HG03457 (cell line): ENCODE measurements around the gene C14orf119.

ENCODE experiments used
- ATAC-seq: cut with Tn5 transposase; IDR thresholded peaks from one replicate; pipeline ENCODE4 v1.9.1; 2021; ENCODE audit warnings: moderate number of reproducible peaks; ENCODE audit not compliant: unreplicated experiment

Gene C14orf119

DNA sequence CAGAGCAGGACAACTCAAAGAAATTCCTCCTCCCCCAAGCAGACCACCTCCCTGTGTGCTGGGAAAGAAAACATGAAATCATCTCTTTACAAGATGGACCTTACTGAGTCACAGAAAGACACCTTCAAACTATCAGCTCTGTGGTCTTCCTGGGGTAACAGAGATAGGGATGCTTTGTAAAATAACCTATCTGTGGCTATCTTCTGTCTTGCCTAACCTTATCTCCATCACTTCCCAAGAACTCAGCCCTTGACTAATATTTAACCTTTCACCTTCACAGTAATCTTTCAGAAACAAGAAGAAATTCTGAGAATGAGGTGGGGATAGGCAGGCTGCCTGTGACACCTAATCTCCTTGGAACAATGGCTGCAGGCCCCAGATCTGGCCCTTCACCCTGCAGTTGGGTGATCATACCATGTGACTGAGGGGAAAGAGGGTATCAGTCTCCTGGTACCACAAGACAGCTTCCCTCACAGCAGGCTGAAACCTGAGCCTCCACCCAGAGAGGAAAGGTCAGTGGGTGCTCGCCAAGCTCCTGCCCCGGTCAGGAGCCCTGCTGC, 51.1 kb downstream of the C14orf119 start:
- ATAC-seq, result no peak

DNA sequence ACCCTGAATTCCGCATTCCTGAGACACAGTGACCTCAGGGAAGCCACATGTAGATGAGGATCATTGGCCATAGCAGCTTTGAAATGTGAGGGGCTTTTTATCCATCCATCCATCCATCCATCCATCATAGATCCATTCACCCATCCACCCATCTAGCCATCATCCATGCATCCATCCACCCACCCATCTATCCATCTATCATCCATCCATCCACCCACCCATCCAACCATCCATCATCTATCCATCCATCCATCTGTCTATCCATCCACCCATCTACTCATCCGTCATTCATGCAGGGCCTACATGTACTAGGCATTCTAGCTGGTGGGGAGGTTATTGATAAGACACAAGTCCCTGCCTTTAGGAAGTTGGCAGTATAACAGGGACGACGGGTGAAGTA, 51.7 kb downstream of the C14orf119 start:
- ATAC-seq, result no peak

DNA sequence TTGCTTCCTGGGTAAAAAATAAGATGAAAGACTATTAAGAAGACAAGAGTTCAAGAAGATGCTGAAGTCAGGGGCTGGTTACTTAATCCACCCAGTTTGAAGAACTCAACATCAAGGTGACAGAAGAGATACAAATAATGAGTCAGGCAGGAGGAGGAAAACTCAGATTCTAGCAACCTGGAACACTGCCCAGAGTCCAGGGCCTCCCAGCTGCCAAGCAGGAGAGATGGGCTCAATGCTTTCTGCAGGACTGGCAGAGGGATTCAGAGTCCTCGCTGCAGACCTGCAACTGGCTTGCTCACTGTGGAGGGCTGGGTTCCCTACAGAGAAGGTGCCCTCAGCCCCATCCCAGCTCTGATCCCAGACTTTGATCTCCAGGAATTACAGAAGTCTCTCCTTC, 52.4 kb downstream of the C14orf119 start:
- ATAC-seq, result no peak

DNA sequence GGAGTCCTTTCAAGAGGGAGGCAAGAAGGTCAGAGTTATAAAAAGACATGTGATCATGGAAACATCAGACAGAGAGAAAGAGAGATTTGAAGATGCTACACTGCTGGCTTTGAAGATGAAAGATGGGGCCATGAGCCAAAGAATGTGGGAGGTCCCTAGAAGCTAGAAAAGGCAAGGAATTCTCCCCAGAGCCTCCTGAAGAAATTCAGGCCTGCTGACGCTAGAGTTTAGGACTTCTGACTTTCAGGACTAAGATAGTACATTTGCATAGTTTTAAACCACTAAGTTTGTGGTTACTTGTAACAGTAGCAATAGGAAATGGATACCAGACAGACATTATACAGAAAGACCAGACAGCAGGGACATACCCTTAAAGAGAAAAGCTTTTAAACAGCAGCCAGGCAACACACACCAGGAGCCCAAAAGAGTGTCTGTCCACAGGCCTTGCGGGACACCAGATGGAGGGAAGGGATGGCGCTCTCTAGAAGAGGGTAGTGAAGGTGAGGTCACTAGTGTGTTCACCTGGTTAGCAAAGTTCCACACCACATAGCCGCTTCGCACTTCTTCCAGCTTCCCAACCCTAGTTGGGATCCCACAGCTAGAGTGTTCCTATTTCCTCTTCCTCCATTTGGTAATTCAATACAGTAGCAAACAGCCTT, 53.4 kb downstream of the C14orf119 start:
- no peak for ATAC-seq

DNA sequence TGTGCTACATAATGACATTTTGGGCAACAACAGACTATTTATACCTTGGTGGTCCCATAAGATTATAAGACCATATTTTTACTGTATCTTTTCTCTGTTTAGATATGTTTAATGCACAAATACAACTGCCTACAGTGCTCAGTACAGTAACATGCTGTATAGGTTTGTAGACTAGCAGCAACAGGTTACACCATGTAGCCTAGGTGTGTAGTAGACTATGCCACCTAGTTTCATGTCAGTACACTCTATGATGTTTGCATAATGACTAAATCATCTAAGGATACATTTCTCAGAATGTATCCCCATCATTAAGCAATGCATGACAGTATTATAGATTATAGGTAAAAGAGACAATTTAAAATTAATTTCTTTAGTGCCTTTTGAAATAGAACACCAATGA, 54.4 kb downstream of the C14orf119 start:
- ATAC-seq, result no peak
